Fibroblast of skin of left biceps (primary cell): ENCODE data around the gene PTPMT1.
"Not testable (repeated sequence)": the region's sequence is repeated elsewhere in the genome, so short reads cannot be mapped to it uniquely, and the experiment has no call there.

Source experiments
- DNase-seq, 2 experiments: peaks; one replicate each; pipeline ENCODE4 v3.0.0-alpha.2; 2013; ENCODE audit warnings: low read depth in 2 of 2

Gene PTPMT1

GRCh38 chr11:47565340-47566148 is at the start of gene PTPMT1:
Gene PTPMT1 (plus strand): TSS chr11:47565599. CDS start chr11:47565623, 24 bp downstream.
- no peak for DNase-seq

- no peak for DNase-seq
Measured at GRCh38 chr11:47516155-47516554, 49.2 kb upstream of the PTPMT1 start.

- DNase-seq = no peak
Measured at GRCh38 chr11:47516984-47517853, 48.2 kb upstream of the PTPMT1 start.

- no peak for DNase-seq
Measured at GRCh38 chr11:47518212-47518964, 47.0 kb upstream of the PTPMT1 start.

- DNase-seq = no peak
Measured at GRCh38 chr11:47523490-47524225, 41.7 kb upstream of the PTPMT1 start.

- DNase-seq = no peak
Measured at GRCh38 chr11:47524291-47524874, 41.0 kb upstream of the PTPMT1 start.

GRCh38 chr11:47526032-47526431 is 39.4 kb upstream of the PTPMT1 start:
- not testable (repeated sequence) for DNase-seq

GRCh38 chr11:47527186-47527585 is 38.2 kb upstream of the PTPMT1 start:
- no peak for DNase-seq

GRCh38 chr11:47529951-47530350 is 35.4 kb upstream of the PTPMT1 start:
- no peak for DNase-seq

GRCh38 chr11:47530721-47531120 is 34.7 kb upstream of the PTPMT1 start:
- DNase-seq = not testable (repeated sequence)

GRCh38 chr11:47531666-47532065 is 33.7 kb upstream of the PTPMT1 start:
- DNase-seq = no peak

- no peak for DNase-seq
Measured at GRCh38 chr11:47532597-47533213, 32.7 kb upstream of the PTPMT1 start.

GRCh38 chr11:47533690-47534151 is 31.7 kb upstream of the PTPMT1 start:
- peak; percentile 59 to 72 for DNase-seq

- no peak for DNase-seq
Measured at GRCh38 chr11:47534704-47535251, 30.6 kb upstream of the PTPMT1 start.

- no peak for DNase-seq
Measured at GRCh38 chr11:47536915-47537314, 28.5 kb upstream of the PTPMT1 start.

GRCh38 chr11:47538741-47539565 is 26.4 kb upstream of the PTPMT1 start:
- DNase-seq = no peak

- DNase-seq = no peak
Measured at GRCh38 chr11:47539681-47540039, 25.7 kb upstream of the PTPMT1 start.

GRCh38 chr11:47541070-47541469 is 24.3 kb upstream of the PTPMT1 start:
- no peak for DNase-seq

- DNase-seq = no peak
Measured at GRCh38 chr11:47545298-47545697, 20.1 kb upstream of the PTPMT1 start.
